Transverse colon (tissue), 4 donors: ENCODE results near the gene XXYLT1. TPM values are rescaled to one million over a fixed set of nuclear protein-coding genes. Genes with fewer than 3 reads are reported as not detected.

Experiments
- DNase-seq: peaks from one replicate; pipeline ENCODE4 v3.0.0-alpha.2; 2019
- H3K27ac ChIP-seq, 4 donors: fragments of 200-600 bp; sonication (generic); 2 replicates each; pipeline ENCODE4 v1.5.1; 2016 to 2018; ENCODE audit warnings: inconsistent platforms in 4 of 4
- H3K27me3 ChIP-seq: fragments of 200-600 bp; sonication (generic); 2 replicates; pipeline ENCODE4 v1.5.1; 2017; ENCODE audit warnings: inconsistent platforms
- H3K36me3 ChIP-seq, 4 donors: fragments of 200-600 bp; sonication (generic); 2 replicates each; pipeline ENCODE4 v1.5.1; 2017 to 2019; ENCODE audit warnings: inconsistent platforms in 4 of 4
- H3K4me1 ChIP-seq, 4 donors: fragments of 200-600 bp; sonication (generic); 2 replicates each; pipeline ENCODE4 v1.5.1; 2017 to 2020; ENCODE audit warnings: inconsistent platforms in 4 of 4
- H3K4me3 ChIP-seq, 4 donors: fragments of 200-600 bp; sonication (generic); 1 replicate in 1 of 4; 2 replicates in 3 of 4; pipeline versions ENCODE4 v1.5.1 to v1.6.1; 2017 to 2019; ENCODE audit warnings: inconsistent platforms in 4 of 4
- H3K9me3 ChIP-seq, 2 donors: fragments of 200-600 bp; sonication (generic); 2 replicates each; pipeline ENCODE4 v1.5.1; 2017 to 2019; ENCODE audit warnings: inconsistent platforms in 2 of 2
- CTCF ChIP-seq, 5 experiments: fragments of 200-600 bp in 3 of 5; fragments of 450-650 bp in 2 of 5; sonication (generic) in 3 of 5; IDR thresholded peaks; 1 replicate in 2 of 5; 2 replicates in 3 of 5; pipeline ENCODE4 v1.5.1; 2016 to 2017; ENCODE audit warnings: antibody characterized with exemption in 5 of 5, inconsistent platforms in 3 of 5, mild to moderate bottlenecking in 2 of 5, moderate library complexity in 1 of 5
- EP300 ChIP-seq: sonication (generic); formaldehyde crosslinking; IDR thresholded peaks from one replicate; pipeline ENCODE4 v1.6.1; 2017; ENCODE audit warnings: antibody characterized with exemption, low read depth
- POLR2A ChIP-seq: fragments of 450-650 bp; IDR thresholded peaks from one replicate; pipeline ENCODE4 v1.6.1; 2016; ENCODE audit warnings: antibody characterized with exemption, mild to moderate bottlenecking, moderate library complexity
- POLR2AphosphoS5 ChIP-seq, 3 donors: sonication (generic); formaldehyde crosslinking; IDR thresholded peaks; one replicate each; pipeline ENCODE4 v1.6.1; 2016; ENCODE audit warnings: antibody characterized with exemption in 3 of 3
- WGBS, 2 donors: methylation state at CpG; one replicate each; pipeline ENCODE4 v1.1.5; 2018; ENCODE audit warnings: low coverage in 1 of 2; 5-methylcytosine and 5-hydroxymethylcytosine counted together
- in situ Hi-C, 4 donors: fragments of 200-750 bp; cut with MboI; loops; one replicate each; pipeline versions ENCODE4 v1.15.0 to v1.15.1; 2017; ENCODE audit warnings: low sequenced_read_pairs in 3 of 4, low pct_ligation_motif_present in 1 of 4, low pct_unique_long_range_greater_than_20kb in 1 of 4
- intact Hi-C: fragments of 100-400 bp; cut with DNase I; formaldehyde crosslinking; loops from one replicate; pipeline ENCODE4 v1.15.1; 2023; ENCODE audit warnings: low total_unique reads
- total RNA-seq, 4 donors: library from RNA; depleted of rRNA; stranded (reverse); fragments of >200 nt; gene quantifications; one replicate each; pipeline ENCODE4 v1.1.0, GENCODE V29; 2016

XXYLT1 gene
- total RNA-seq, 4 donors from 2014 or later = 3.0 to 10.0 (median 5.9) TPM

- Histone ChIP-seq H3K27me3 (no peaks in the 10 kb centered on the region), H3K4me1 (peaks cover 14 to 44% (median 23%) of the 10 kb centered on the region in 4 donors), H3K36me3 (no peaks in the 10 kb centered on the region), H3K9me3 (no peaks in the 10 kb centered on the region), H3K27ac (peak overlapping the region; percentile 79 to 88 (median 84)), H3K4me3 (no peak overlapping the region)
- no peak for TF ChIP-seq EP300
- no peak for TF ChIP-seq CTCF (IDR thresholded peaks at IDR 0.05)
- TF ChIP-seq POLR2A = no peak
- TF ChIP-seq POLR2AphosphoS5 (IDR thresholded peaks at IDR 0.05) = no peak
- WGBS, 2 donors = 80% methylated on average over 1 to 28 of the region's 29 CpGs
- DNase-seq = no peak
- intact Hi-C loops = no loop called here
- in situ Hi-C loops = no loop called here
These were observed 61.7 kb downstream of the XXYLT1 start for GRCh38 chr3:195209083-195209846.

- peak overlapping the region; percentile 79 to 88 (median 84) for H3K27ac ChIP-seq
These were observed 62.3 kb downstream of the XXYLT1 start for GRCh38 chr3:195208631-195209030.

GRCh38 chr3:195208183-195208582 is 62.8 kb downstream of the XXYLT1 start:
- in situ Hi-C loops (no loop called here), intact Hi-C loops (no loop called here)
- WGBS, 2 donors = 65 to 84% methylated on average over 4 to 9 of the region's 9 CpGs
- H3K27me3 ChIP-seq = no peaks in the 10 kb centered on the region
- no peaks in the 10 kb centered on the region for H3K36me3 ChIP-seq
- peaks cover 14 to 48% (median 23%) of the 10 kb centered on the region in 4 donors for H3K4me1 ChIP-seq
- peak; percentile 44 for DNase-seq
- no peak for TF ChIP-seq CTCF (IDR thresholded peaks at IDR 0.05)
- TF ChIP-seq EP300 = no peak
- no peak for TF ChIP-seq POLR2AphosphoS5 (IDR thresholded peaks at IDR 0.05)
- TF ChIP-seq POLR2A = no peak
- peak overlapping the region; percentile 79 to 88 (median 84) for H3K27ac ChIP-seq
- H3K4me3 ChIP-seq = no peak overlapping the region
- H3K9me3 ChIP-seq = no peaks in the 10 kb centered on the region

More at GRCh38 chr3:195208631-195209030, 62.3 kb downstream of the XXYLT1 start:
- no peak for DNase-seq
- intact Hi-C loops (no loop called here), in situ Hi-C loops (no loop called here)
- Histone ChIP-seq H3K4me3 (no peak overlapping the region), H3K27me3 (no peaks in the 10 kb centered on the region), H3K4me1 (peaks cover 14 to 48% (median 23%) of the 10 kb centered on the region in 4 donors), H3K9me3 (no peaks in the 10 kb centered on the region), H3K36me3 (no peaks in the 10 kb centered on the region)
- TF ChIP-seq CTCF (IDR thresholded peaks at IDR 0.05) (no peak), EP300 (no peak), POLR2AphosphoS5 (IDR thresholded peaks at IDR 0.05) (no peak), POLR2A (no peak)
- WGBS, 2 donors = 70 to 91% methylated on average over 3 to 7 of the region's 7 CpGs

GRCh38 chr3:195207731-195208130 is 63.2 kb downstream of the XXYLT1 start:
- no peak for TF ChIP-seq POLR2A
- no peak for TF ChIP-seq EP300
- TF ChIP-seq CTCF (IDR thresholded peaks at IDR 0.05) = no peak
- no peak for TF ChIP-seq POLR2AphosphoS5 (IDR thresholded peaks at IDR 0.05)
- Histone ChIP-seq H3K4me1 (peaks cover 14 to 48% (median 23%) of the 10 kb centered on the region in 4 donors), H3K27me3 (no peaks in the 10 kb centered on the region), H3K4me3 (no peak overlapping the region), H3K27ac (peak overlapping the region; percentile 79 to 88 (median 84)), H3K9me3 (no peaks in the 10 kb centered on the region), H3K36me3 (no peaks in the 10 kb centered on the region)
- 67 to 80% methylated on average over 1 to 3 of the region's 3 CpGs for WGBS, 2 donors
- DNase-seq = no peak
- intact Hi-C loops (no loop called here), in situ Hi-C loops (no loop called here)
